Heart left ventricle (tissue), 16 donors: ENCODE measurements around the gene DPYSL4. TPM values are rescaled to one million over a fixed set of nuclear protein-coding genes. Genes with fewer than 3 reads are reported as not detected.
A peak's percentile ranks its signal among the peaks of the same experiment; 100 is the strongest.

Experiments used
- ATAC-seq, 4 donors: fragments of 200-7000 bp; cut with Tn5 transposase; one replicate each; pipeline ENCODE4 v1.9.1; 2020 to 2022; ENCODE audit warnings: moderate library complexity in 4 of 4, mild to moderate bottlenecking in 3 of 4, moderate number of reproducible peaks in 1 of 4
- DNase-seq, 5 donors: peaks; one replicate each; pipeline ENCODE4 v3.0.0-alpha.2; 2020
- H3K27ac ChIP-seq, 12 donors: fragments of 200-600 bp; sonication (generic) in 4 of 12; one replicate each; pipeline versions ENCODE4 v1.5.0 to v1.8.0; 2016 to 2022; ENCODE audit warnings: mild to moderate bottlenecking in 2 of 12
- H3K27me3 ChIP-seq, 9 donors: fragments of 200-600 bp; sonication (generic) in 2 of 9; one replicate each; pipeline versions ENCODE4 v1.5.1 to v1.8.0; 2016 to 2022; ENCODE audit warnings: mild to moderate bottlenecking in 3 of 9
- H3K36me3 ChIP-seq, 9 donors: fragments of 200-600 bp; sonication (generic) in 2 of 9; one replicate each; pipeline versions ENCODE4 v1.5.0 to v1.8.0; 2018 to 2022; ENCODE audit warnings: mild to moderate bottlenecking in 2 of 9
- H3K4me1 ChIP-seq, 12 donors: fragments of 200-600 bp; sonication (generic) in 4 of 12; one replicate each; pipeline versions ENCODE4 v1.5.0 to v1.8.0; 2016 to 2022; ENCODE audit warnings: mild to moderate bottlenecking in 3 of 12
- H3K4me3 ChIP-seq, 12 donors: fragments of 200-600 bp; sonication (generic) in 4 of 12; one replicate each; pipeline versions ENCODE4 v1.5.0 to v1.8.0; 2017 to 2022; ENCODE audit warnings: mild to moderate bottlenecking in 9 of 12, moderate library complexity in 4 of 12
- H3K9me3 ChIP-seq, 12 donors: fragments of 200-600 bp; sonication (generic) in 4 of 12; one replicate each; pipeline versions ENCODE4 v1.5.0 to v1.8.0; 2016 to 2022; ENCODE audit warnings: mild to moderate bottlenecking in 1 of 12
- CTCF ChIP-seq, 12 donors: fragments of 200-600 bp; sonication (generic) in 4 of 12; IDR thresholded peaks; one replicate each; pipeline versions ENCODE4 v1.5.0 to v1.8.0; 2018 to 2022; ENCODE audit warnings: antibody characterized with exemption in 12 of 12, mild to moderate bottlenecking in 5 of 12
- POLR2A ChIP-seq, 2 donors: fragments of 450-650 bp; IDR thresholded peaks; one replicate each; pipeline ENCODE4 v1.6.1; 2017; ENCODE audit warnings: antibody characterized with exemption in 2 of 2, mild to moderate bottlenecking in 2 of 2, moderate library complexity in 2 of 2
- WGBS, 4 donors: extraction: QIAGEN DNeasy Blood & Tissue Kit in 2 of 4; methylation state at CpG; one replicate each; pipeline versions ENCODE4 v1.1.5 to v1.1.7; 2013 to 2018; 5-methylcytosine and 5-hydroxymethylcytosine counted together
- intact Hi-C, 10 donors: fragments of 100-400 bp; cut with DNase I; formaldehyde crosslinking; loops; one replicate each; pipeline versions ENCODE4 v1.11.1 to v1.14.2; 2022
- polyA plus RNA-seq, 2 donors: library from polyadenylated mRNA; stranded (reverse); fragments of 200-250 nt; gene quantifications; one replicate each; pipeline ENCODE4 v1.2.3, GENCODE V29; 2013
- total RNA-seq, 9 donors: library from RNA; depleted of rRNA in 2 of 9; stranded (reverse); fragments of >200 nt in 2 of 9; fragmentation: NEBNext Ultra II Directional in 3 of 9; extraction: Animal tissue kit (Norgen Biotek cat#: 25700) in 3 of 9; gene quantifications; one replicate each; pipeline versions ENCODE4 v1.1.0 to v1.2.4, GENCODE V29; 2016 to 2023
- donor health status: ischemic (EF 13 %, LVEDD 7.1; RV severe dilation, severe dysfunction).
- donor health status: healthy with polysubstance abuse.
- donor health status: DM: no; HTN: yes; CAD: no.
- donor health status: DM: no; HTN: no; CAD: no.
- donor health status: ischemic (EF 25% LVEDD 6.9; RV normal size, moderate dysfunction).
- donor health status: ischemic (EF 25% LVEDD 5.7; RV mildly dilated, moderate dysfunction).
- donor health status: healthy.
- donor health status: DM: yes; HTN: yes; CAD: no.
- donor health status: ischemic (EF 35%, LVEDD 5.7; RV mildly dilated, moderate dysfunction).
- donor health status: nonischemic (EF 11% LVEDD 7.7; RV severe dilation, severe dysfunction).
- donor health status: DM: yes; HTN: yes; CAD: no.
- donor health status: PGD.
- donor health status: ischemic (EF 29% LVEDD 5.4; RV normal size, mild dysfunction).
- donor health status: nonischemic (EF 23%, LVEDD 6.1; RV moderate dilation, normal function).

DPYSL4 gene
- total and polyA plus RNA-seq, 11 donors, result 4.0 to 127 (median 33.1) TPM

GRCh38 chr10:132200344-132201110, 13.8 kb downstream of the DPYSL4 start:
- WGBS, 4 donors, result 90 to 93% (median 92%) methylated on average over 15 to 35 of the region's 35 CpGs
- H3K36me3 ChIP-seq, result peaks cover 0 to 8% (median 0%) of the 10 kb centered on the region in 9 donors
- no peak for ATAC-seq
- no peak overlapping the region for H3K27ac ChIP-seq
- no peaks in the 10 kb centered on the region for H3K4me1 ChIP-seq
- TF ChIP-seq POLR2A (IDR thresholded peaks at IDR 0.05), result no peak
- no peak for TF ChIP-seq CTCF (IDR thresholded peaks at IDR 0.05)
- H3K27me3 ChIP-seq, result no peaks in the 10 kb centered on the region
- intact Hi-C loops, result no loop called here
- H3K9me3 ChIP-seq, result no peaks in the 10 kb centered on the region
- H3K4me3 ChIP-seq, result no peak overlapping the region
- DNase-seq, result peak in 2 of 5 donors; percentile 21 to 59

GRCh38 chr10:132201111-132201969, 14.6 kb downstream of the DPYSL4 start:
- no peaks in the 10 kb centered on the region for H3K27me3 ChIP-seq
- no peak overlapping the region for H3K27ac ChIP-seq
- 91 to 95% (median 93%) methylated on average over 31 to 35 of the region's 35 CpGs for WGBS, 4 donors
- peaks cover 0 to 8% (median 0%) of the 10 kb centered on the region in 9 donors for H3K36me3 ChIP-seq
- H3K4me3 ChIP-seq, result no peak overlapping the region
- TF ChIP-seq CTCF (IDR thresholded peaks at IDR 0.05) (no peak), POLR2A (IDR thresholded peaks at IDR 0.05) (no peak)
- no peaks in the 10 kb centered on the region for H3K9me3 ChIP-seq
- intact Hi-C loops, result no loop called here
- DNase-seq (peak in 3 of 5 donors; percentile 11 to 45 (median 20)), ATAC-seq (no peak)
- H3K4me1 ChIP-seq, result no peaks in the 10 kb centered on the region

- Histone ChIP-seq H3K4me1 (no peaks in the 10 kb centered on the region), H3K27me3 (no peaks in the 10 kb centered on the region), H3K9me3 (no peaks in the 10 kb centered on the region), H3K36me3 (peaks cover 0 to 8% (median 0%) of the 10 kb centered on the region in 9 donors), H3K27ac (no peak overlapping the region), H3K4me3 (no peak overlapping the region)
- TF ChIP-seq CTCF (IDR thresholded peaks at IDR 0.05), result no peak
- no peak for TF ChIP-seq POLR2A (IDR thresholded peaks at IDR 0.05)
- 91 to 93% (median 91%) methylated on average over 42 to 48 of the region's 48 CpGs for WGBS, 4 donors
- intact Hi-C loops, result no loop called here
- DNase-seq (peak in 2 of 5 donors; percentile 19 to 47), ATAC-seq (no peak)
Measured at GRCh38 chr10:132202070-132202970, 15.6 kb downstream of the DPYSL4 start.
